Liver (tissue), 9 donors: ENCODE results near the gene ANKRD6. TPM values are rescaled to one million over a fixed set of nuclear protein-coding genes. Genes with fewer than 3 reads are reported as not detected.

Experiments used
- DNase-seq: peaks from one replicate; pipeline ENCODE4 v3.0.0-alpha.2; 2017; ENCODE audit warnings: low spot score
- H3K27ac ChIP-seq, 2 donors: one replicate each; pipeline ENCODE4 v1.7.0; 2013; ENCODE audit warnings: inconsistent platforms in 2 of 2, low read length in 2 of 2, control low read depth in 1 of 2, low read depth in 1 of 2, mild to moderate bottlenecking in 1 of 2
- H3K27me3 ChIP-seq, 4 donors: one replicate each; pipeline versions ENCODE4 v1.6.1 to v1.7.0; 2013; ENCODE audit warnings: low read length in 3 of 4, inconsistent platforms in 1 of 4, mild to moderate bottlenecking in 1 of 4, moderate library complexity in 1 of 4; ENCODE audit not compliant: control insufficient read depth in 4 of 4, insufficient read depth in 4 of 4
- H3K36me3 ChIP-seq, 4 donors: one replicate each; pipeline versions ENCODE4 v1.6.1 to v1.7.0; 2013; ENCODE audit warnings: low read length in 3 of 4, mild to moderate bottlenecking in 3 of 4, low read depth in 1 of 4, moderate library complexity in 1 of 4; ENCODE audit not compliant: control insufficient read depth in 4 of 4, insufficient read depth in 3 of 4
- H3K4me1 ChIP-seq, 4 donors: one replicate each; pipeline versions ENCODE4 v1.6.1 to v1.7.0; 2013; ENCODE audit warnings: low read length in 3 of 4, mild to moderate bottlenecking in 3 of 4, moderate library complexity in 1 of 4; ENCODE audit not compliant: control insufficient read depth in 4 of 4, insufficient read depth in 4 of 4
- H3K4me3 ChIP-seq, 3 donors: one replicate each; pipeline versions ENCODE4 v1.6.1 to v1.7.0; 2013; ENCODE audit warnings: low read length in 3 of 3, control low read depth in 1 of 3, low read depth in 1 of 3, mild to moderate bottlenecking in 1 of 3
- H3K9ac ChIP-seq, 2 donors: one replicate each; pipeline ENCODE4 v1.7.0; 2013; ENCODE audit warnings: low read length in 2 of 2, mild to moderate bottlenecking in 2 of 2, moderate library complexity in 2 of 2, control low read depth in 1 of 2, low read depth in 1 of 2
- H3K9me3 ChIP-seq, 4 donors: one replicate each; pipeline versions ENCODE4 v1.6.1 to v1.7.0; 2013; ENCODE audit warnings: low read length in 3 of 4; ENCODE audit not compliant: control insufficient read depth in 4 of 4
- EGR1 ChIP-seq, 2 donors: IDR thresholded peaks; 2 replicates each; pipeline ENCODE4 v1.6.1; 2016 to 2018; ENCODE audit warnings: antibody characterized with exemption in 2 of 2, low read depth in 2 of 2
- FOXA1 ChIP-seq: IDR thresholded peaks from 2 replicates; pipeline ENCODE4 v1.6.1; 2016; ENCODE audit warnings: antibody characterized with exemption
- FOXA2 ChIP-seq: IDR thresholded peaks from 2 replicates; pipeline ENCODE4 v1.6.1; 2016; ENCODE audit warnings: antibody characterized with exemption
- GABPA ChIP-seq, 2 donors: IDR thresholded peaks in 1 of 2; conservative IDR thresholded peaks in 1 of 2; 2 replicates each; pipeline ENCODE4 v1.6.1; 2016; ENCODE audit warnings: antibody characterized with exemption in 2 of 2, mild to moderate bottlenecking in 1 of 2, moderate library complexity in 1 of 2
- HNF4A ChIP-seq, 2 donors: conservative IDR thresholded peaks; 2 replicates each; pipeline ENCODE4 v1.6.1; 2016; ENCODE audit warnings: antibody characterized with exemption in 2 of 2, mild to moderate bottlenecking in 2 of 2
- HNF4G ChIP-seq: IDR thresholded peaks from 2 replicates; pipeline ENCODE4 v1.6.1; 2016; ENCODE audit warnings: antibody characterized with exemption
- RAD21 ChIP-seq, 2 donors: IDR thresholded peaks; 2 replicates each; pipeline ENCODE4 v1.6.1; 2016; ENCODE audit warnings: antibody characterized with exemption in 2 of 2, mild to moderate bottlenecking in 2 of 2
- RXRA ChIP-seq, 2 donors: IDR thresholded peaks; 2 replicates each; pipeline ENCODE4 v1.6.1; 2017 to 2018; ENCODE audit warnings: antibody characterized with exemption in 2 of 2, mild to moderate bottlenecking in 1 of 2
- SP1 ChIP-seq: IDR thresholded peaks from 2 replicates; pipeline ENCODE4 v1.6.1; 2018; ENCODE audit warnings: antibody characterized with exemption, mild to moderate bottlenecking
- TAF1 ChIP-seq: conservative IDR thresholded peaks from 2 replicates; pipeline ENCODE4 v1.6.1; 2016; ENCODE audit warnings: antibody characterized with exemption, mild to moderate bottlenecking
- YY1 ChIP-seq: IDR thresholded peaks from 2 replicates; pipeline ENCODE4 v1.6.1; 2016; ENCODE audit warnings: antibody characterized with exemption, mild to moderate bottlenecking
- WGBS: extraction: QIAGEN DNeasy Blood & Tissue Kit; methylation state at CpG from one replicate; pipeline ENCODE4 v1.1.7; 2013; 5-methylcytosine and 5-hydroxymethylcytosine counted together
- polyA plus RNA-seq, 2 donors: library from polyadenylated mRNA; stranded (reverse) in 1 of 2; unstranded in 1 of 2; fragments of 200-250 nt in 1 of 2; fragments of >200 nt in 1 of 2; fragmentation: Nextera tagmentation in 1 of 2; extraction: Ambion mirVana in 1 of 2; gene quantifications; one replicate each; pipeline versions ENCODE4 v1.2.1 to v1.2.3, GENCODE V29; 2013 to 2015
- total RNA-seq, 2 donors: library from RNA; depleted of rRNA; stranded (reverse); fragments of >200 nt; gene quantifications; one replicate each; pipeline ENCODE4 v1.2.3, GENCODE V29; 2014
- TF ChIP-seq, protein P1 (sequence below): IDR thresholded peaks from 2 replicates; pipeline ENCODE4 v1.6.1; 2016; ENCODE audit warnings: antibody characterized with exemption
- TF ChIP-seq, protein P2 (sequence below): IDR thresholded peaks from 2 replicates; pipeline ENCODE4 v1.6.1; 2016; ENCODE audit warnings: antibody characterized with exemption
- TF ChIP-seq, protein P3 (sequence below): IDR thresholded peaks from 2 replicates; pipeline ENCODE4 v1.6.1; 2016; ENCODE audit warnings: antibody characterized with exemption
- TF ChIP-seq, protein P4 (sequence below): IDR thresholded peaks from 2 replicates; pipeline ENCODE4 v1.6.1; 2016; ENCODE audit warnings: antibody characterized with exemption, mild to moderate bottlenecking
- donor health status: healthy.
- donor health status: healthy.
- donor health status: healthy.
- donor health status: healthy.
- donor health status: healthy.

ANKRD6 gene
- total and polyA plus RNA-seq, 4 donors = 2.9 to 9.2 (median 3.8) TPM

DNA sequence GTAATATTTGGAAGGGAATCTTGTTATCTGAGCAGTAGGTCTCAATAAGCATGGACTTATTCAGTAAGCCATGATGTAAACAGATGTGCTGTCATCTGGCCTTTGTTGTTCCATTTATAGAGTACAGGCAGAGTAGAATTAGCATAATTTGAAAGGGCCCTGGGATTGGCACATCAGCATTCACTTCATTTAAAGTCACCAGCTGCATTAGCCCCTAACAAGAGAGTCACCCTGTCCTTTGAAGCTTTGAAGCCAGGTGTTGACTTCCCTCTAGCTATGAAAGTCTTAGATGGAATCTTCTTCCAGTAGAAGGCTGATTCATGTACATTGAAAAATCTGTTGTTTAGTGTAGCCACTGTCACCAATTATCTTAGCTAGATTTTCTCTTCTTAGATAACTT is 95.9 kb downstream of the ANKRD6 start:
- TF ChIP-seq, protein P1, sequence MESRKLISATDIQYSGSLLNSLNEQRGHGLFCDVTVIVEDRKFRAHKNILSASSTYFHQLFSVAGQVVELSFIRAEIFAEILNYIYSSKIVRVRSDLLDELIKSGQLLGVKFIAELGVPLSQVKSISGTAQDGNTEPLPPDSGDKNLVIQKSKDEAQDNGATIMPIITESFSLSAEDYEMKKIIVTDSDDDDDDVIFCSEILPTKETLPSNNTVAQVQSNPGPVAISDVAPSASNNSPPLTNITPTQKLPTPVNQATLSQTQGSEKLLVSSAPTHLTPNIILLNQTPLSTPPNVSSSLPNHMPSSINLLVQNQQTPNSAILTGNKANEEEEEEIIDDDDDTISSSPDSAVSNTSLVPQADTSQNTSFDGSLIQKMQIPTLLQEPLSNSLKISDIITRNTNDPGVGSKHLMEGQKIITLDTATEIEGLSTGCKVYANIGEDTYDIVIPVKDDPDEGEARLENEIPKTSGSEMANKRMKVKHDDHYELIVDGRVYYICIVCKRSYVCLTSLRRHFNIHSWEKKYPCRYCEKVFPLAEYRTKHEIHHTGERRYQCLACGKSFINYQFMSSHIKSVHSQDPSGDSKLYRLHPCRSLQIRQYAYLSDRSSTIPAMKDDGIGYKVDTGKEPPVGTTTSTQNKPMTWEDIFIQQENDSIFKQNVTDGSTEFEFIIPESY = no peak
- no peak for TF ChIP-seq RXRA (IDR thresholded peaks at IDR 0.05)
- TF ChIP-seq, protein P2, sequence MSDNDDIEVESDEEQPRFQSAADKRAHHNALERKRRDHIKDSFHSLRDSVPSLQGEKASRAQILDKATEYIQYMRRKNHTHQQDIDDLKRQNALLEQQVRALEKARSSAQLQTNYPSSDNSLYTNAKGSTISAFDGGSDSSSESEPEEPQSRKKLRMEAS = no peak
- TF ChIP-seq, protein P3, sequence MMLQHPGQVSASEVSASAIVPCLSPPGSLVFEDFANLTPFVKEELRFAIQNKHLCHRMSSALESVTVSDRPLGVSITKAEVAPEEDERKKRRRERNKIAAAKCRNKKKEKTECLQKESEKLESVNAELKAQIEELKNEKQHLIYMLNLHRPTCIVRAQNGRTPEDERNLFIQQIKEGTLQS = no peak
- TF ChIP-seq TAF1 = no peak
- no peak for TF ChIP-seq YY1
- no peak for TF ChIP-seq SP1
- TF ChIP-seq FOXA2 = no peak
- TF ChIP-seq EGR1 (IDR thresholded peaks at IDR 0.05; ENCODE audit: low read depth in 2 of 2) = no peak
- no peak for TF ChIP-seq GABPA (IDR thresholded peaks at IDR 0.05 in 1 of 2, conservative IDR thresholded peaks at IDR 0.05 in 1 of 2)
- TF ChIP-seq HNF4G = no peak
- TF ChIP-seq, protein P4, sequence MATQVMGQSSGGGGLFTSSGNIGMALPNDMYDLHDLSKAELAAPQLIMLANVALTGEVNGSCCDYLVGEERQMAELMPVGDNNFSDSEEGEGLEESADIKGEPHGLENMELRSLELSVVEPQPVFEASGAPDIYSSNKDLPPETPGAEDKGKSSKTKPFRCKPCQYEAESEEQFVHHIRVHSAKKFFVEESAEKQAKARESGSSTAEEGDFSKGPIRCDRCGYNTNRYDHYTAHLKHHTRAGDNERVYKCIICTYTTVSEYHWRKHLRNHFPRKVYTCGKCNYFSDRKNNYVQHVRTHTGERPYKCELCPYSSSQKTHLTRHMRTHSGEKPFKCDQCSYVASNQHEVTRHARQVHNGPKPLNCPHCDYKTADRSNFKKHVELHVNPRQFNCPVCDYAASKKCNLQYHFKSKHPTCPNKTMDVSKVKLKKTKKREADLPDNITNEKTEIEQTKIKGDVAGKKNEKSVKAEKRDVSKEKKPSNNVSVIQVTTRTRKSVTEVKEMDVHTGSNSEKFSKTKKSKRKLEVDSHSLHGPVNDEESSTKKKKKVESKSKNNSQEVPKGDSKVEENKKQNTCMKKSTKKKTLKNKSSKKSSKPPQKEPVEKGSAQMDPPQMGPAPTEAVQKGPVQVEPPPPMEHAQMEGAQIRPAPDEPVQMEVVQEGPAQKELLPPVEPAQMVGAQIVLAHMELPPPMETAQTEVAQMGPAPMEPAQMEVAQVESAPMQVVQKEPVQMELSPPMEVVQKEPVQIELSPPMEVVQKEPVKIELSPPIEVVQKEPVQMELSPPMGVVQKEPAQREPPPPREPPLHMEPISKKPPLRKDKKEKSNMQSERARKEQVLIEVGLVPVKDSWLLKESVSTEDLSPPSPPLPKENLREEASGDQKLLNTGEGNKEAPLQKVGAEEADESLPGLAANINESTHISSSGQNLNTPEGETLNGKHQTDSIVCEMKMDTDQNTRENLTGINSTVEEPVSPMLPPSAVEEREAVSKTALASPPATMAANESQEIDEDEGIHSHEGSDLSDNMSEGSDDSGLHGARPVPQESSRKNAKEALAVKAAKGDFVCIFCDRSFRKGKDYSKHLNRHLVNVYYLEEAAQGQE = no peak
- no peak for TF ChIP-seq RAD21 (IDR thresholded peaks at IDR 0.05)
- TF ChIP-seq FOXA1 = no peak
- no peak for TF ChIP-seq HNF4A (conservative IDR thresholded peaks at IDR 0.05)
- no peak overlapping the region for H3K4me3 ChIP-seq
- no peak for DNase-seq
- no peaks in the 10 kb centered on the region for H3K36me3 ChIP-seq
- H3K4me1 ChIP-seq = no peaks in the 10 kb centered on the region
- no peak overlapping the region for H3K9ac ChIP-seq
- H3K9me3 ChIP-seq = peaks cover 0 to 1% (median 0%) of the 10 kb centered on the region in 4 donors
- no peaks in the 10 kb centered on the region for H3K27me3 ChIP-seq
- H3K27ac ChIP-seq = no peak overlapping the region

DNA sequence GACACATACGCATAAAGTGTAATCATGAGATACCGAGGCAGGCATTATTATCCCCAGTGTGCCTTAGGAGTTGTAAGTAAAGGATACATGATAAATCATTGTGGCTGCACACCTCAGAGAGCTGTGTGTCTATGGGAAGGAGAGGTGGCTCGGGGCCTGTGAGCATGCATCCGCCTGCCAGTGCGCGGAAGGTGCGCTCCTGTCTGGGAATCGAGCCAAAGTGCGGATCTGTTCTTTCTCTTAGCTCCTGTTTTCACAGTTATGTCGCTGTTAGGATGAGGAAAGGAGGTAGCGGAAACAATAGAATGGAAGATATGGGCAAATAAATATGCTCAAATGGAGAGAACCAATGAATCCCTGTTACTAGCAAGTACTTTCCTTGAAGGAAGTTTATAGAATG is 98.0 kb downstream of the ANKRD6 start:
- no peaks in the 10 kb centered on the region for H3K9me3 ChIP-seq
- no peaks in the 10 kb centered on the region for H3K4me1 ChIP-seq
- H3K27me3 ChIP-seq = no peaks in the 10 kb centered on the region
- 98% methylated on average over 11 of the region's 11 CpGs for WGBS
- H3K4me3 ChIP-seq = no peak overlapping the region
- no peak for TF ChIP-seq SP1
- TF ChIP-seq GABPA (IDR thresholded peaks at IDR 0.05 in 1 of 2, conservative IDR thresholded peaks at IDR 0.05 in 1 of 2) = no peak
- H3K27ac ChIP-seq = no peak overlapping the region
- H3K36me3 ChIP-seq = no peaks in the 10 kb centered on the region
- no peak overlapping the region for H3K9ac ChIP-seq
- DNase-seq = no peak
